Mucosa of descending colon (tissue), 3 donors: Measurements from ENCODE around the gene NKX3-2. TPM values are rescaled to one million over a fixed set of nuclear protein-coding genes. Genes with fewer than 3 reads are reported as not detected.

Experiments used
- ATAC-seq: fragments of 200-7000 bp; cut with Tn5 transposase; one replicate; pipeline ENCODE4 v1.9.1; 2020; ENCODE audit warnings: mild to moderate bottlenecking, moderate library complexity
- DNase-seq, 3 donors: peaks; one replicate each; pipeline ENCODE4 v3.0.0-alpha.2; 2020
- H3K36me3 ChIP-seq: fragments of 200-600 bp; one replicate; pipeline ENCODE4 v1.8.0; 2021; ENCODE audit warnings: low read depth, mild to moderate bottlenecking
- H3K4me1 ChIP-seq: fragments of 200-600 bp; one replicate; pipeline ENCODE4 v1.8.0; 2021; ENCODE audit warnings: low read depth, mild to moderate bottlenecking
- H3K4me3 ChIP-seq: fragments of 200-600 bp; one replicate; pipeline ENCODE4 v1.8.0; 2021; ENCODE audit warnings: mild to moderate bottlenecking
- H3K9me3 ChIP-seq: fragments of 200-600 bp; one replicate; pipeline ENCODE4 v1.8.0; 2021; ENCODE audit warnings: mild to moderate bottlenecking
- intact Hi-C, 2 donors: fragments of 100-400 bp; cut with DNase I in 1 of 2; cut with micrococcal nuclease in 1 of 2; formaldehyde crosslinking; loops; one replicate each; pipeline versions ENCODE4 v1.11.0 to v1.11.1; 2022; cut with DNase I, micrococcal nuclease
- total RNA-seq, 3 donors: library from RNA; stranded (reverse); fragmentation: NEBNext Ultra II Directional in 2 of 3; extraction: Animal tissue kit (Norgen Biotek cat#: 25700) in 2 of 3; gene quantifications; one replicate each; pipeline versions ENCODE4 v1.2.1 to v1.2.4, GENCODE V29; 2021 to 2023
- TF ChIP-seq, protein P1 (sequence below): fragments of 200-600 bp; IDR thresholded peaks from one replicate; pipeline ENCODE4 v1.8.0; 2022; ENCODE audit warnings: antibody characterized with exemption, mild to moderate bottlenecking
- donor health status: DM: no; HTN: no; CAD: no; lungs with moderate emphysema.
- donor health status: DM: no; HTN: no; CAD: no.
- donor health status: DM: no; HTN: yes; CAD: no.

NKX3-2 gene
- total RNA-seq, 3 donors from 2014 or later, result 0.61 to 26.3 (median 0.72) TPM

GRCh38 chr4:13496605-13497004 lies 47.7 kb downstream of the NKX3-2 start:
- H3K9me3 ChIP-seq, result no peaks in the 10 kb centered on the region
- intact Hi-C loops, result no loop called here
- no peaks in the 10 kb centered on the region for H3K4me1 ChIP-seq
- no peak overlapping the region for H3K4me3 ChIP-seq
- ATAC-seq (no peak), DNase-seq (no peak)
- no peaks in the 10 kb centered on the region for H3K36me3 ChIP-seq
- TF ChIP-seq, protein P1, sequence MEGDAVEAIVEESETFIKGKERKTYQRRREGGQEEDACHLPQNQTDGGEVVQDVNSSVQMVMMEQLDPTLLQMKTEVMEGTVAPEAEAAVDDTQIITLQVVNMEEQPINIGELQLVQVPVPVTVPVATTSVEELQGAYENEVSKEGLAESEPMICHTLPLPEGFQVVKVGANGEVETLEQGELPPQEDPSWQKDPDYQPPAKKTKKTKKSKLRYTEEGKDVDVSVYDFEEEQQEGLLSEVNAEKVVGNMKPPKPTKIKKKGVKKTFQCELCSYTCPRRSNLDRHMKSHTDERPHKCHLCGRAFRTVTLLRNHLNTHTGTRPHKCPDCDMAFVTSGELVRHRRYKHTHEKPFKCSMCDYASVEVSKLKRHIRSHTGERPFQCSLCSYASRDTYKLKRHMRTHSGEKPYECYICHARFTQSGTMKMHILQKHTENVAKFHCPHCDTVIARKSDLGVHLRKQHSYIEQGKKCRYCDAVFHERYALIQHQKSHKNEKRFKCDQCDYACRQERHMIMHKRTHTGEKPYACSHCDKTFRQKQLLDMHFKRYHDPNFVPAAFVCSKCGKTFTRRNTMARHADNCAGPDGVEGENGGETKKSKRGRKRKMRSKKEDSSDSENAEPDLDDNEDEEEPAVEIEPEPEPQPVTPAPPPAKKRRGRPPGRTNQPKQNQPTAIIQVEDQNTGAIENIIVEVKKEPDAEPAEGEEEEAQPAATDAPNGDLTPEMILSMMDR, result no peak

DNA sequence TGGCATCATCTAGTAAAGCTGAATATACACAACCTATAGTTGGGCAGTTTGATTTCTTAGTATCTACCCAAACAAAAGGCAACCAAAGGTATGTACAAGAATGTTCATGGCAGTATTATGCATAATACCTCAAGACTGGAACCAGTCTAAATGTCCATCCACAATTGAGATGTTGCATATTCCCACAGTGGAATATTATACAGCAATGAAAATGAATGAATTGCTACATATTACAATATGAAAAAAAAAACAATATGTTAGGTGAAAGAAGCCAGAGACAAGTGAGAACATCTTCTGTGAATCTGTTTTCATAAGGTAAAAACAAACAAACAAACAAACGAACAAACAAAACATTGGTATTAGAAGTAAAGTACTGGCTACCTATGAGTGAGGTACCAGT lies 48.6 kb downstream of the NKX3-2 start:
- no peaks in the 10 kb centered on the region for H3K4me1 ChIP-seq
- intact Hi-C loops, result no loop called here
- H3K36me3 ChIP-seq, result no peaks in the 10 kb centered on the region

GRCh38 chr4:13493793-13494192 lies 50.5 kb downstream of the NKX3-2 start:
- ATAC-seq (peak; percentile 59), DNase-seq (no peak)
- Histone ChIP-seq H3K4me3 (no peak overlapping the region), H3K9me3 (no peaks in the 10 kb centered on the region), H3K36me3 (no peaks in the 10 kb centered on the region), H3K4me1 (no peaks in the 10 kb centered on the region)
- TF ChIP-seq, protein P1, result no peak
- intact Hi-C loops, result no loop called here

More for the DNA sequence above, 48.6 kb downstream of the NKX3-2 start:
- H3K9me3 ChIP-seq, result no peaks in the 10 kb centered on the region
- TF ChIP-seq, protein P1, result no peak
- no peak for DNase-seq
- no peak for ATAC-seq
- no peak overlapping the region for H3K4me3 ChIP-seq

DNA sequence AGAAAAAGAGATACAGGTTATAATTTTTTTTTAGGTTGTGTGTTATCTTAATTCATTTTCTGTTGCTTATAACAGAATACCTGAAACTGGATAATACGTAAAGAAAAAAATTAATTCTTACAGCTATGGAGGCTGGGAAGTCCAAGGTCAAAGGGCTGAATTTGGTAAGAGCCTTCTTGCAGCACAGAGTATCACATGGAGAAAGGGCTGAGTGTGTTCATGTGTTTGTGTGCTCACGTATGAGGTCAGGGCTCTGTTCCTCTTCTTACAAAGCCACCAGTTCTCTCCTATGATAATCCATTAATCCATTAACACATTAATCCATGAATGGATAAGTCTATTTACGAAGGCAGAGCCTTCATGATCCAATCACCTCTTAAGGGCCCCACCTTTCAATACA lies 51.6 kb downstream of the NKX3-2 start:
- no peaks in the 10 kb centered on the region for H3K9me3 ChIP-seq
- DNase-seq, result no peak
- TF ChIP-seq, protein P1, result no peak
- H3K36me3 ChIP-seq, result no peaks in the 10 kb centered on the region
- H3K4me3 ChIP-seq, result no peak overlapping the region
- H3K4me1 ChIP-seq, result no peaks in the 10 kb centered on the region
- no peak for ATAC-seq
- intact Hi-C loops, result no loop called here

Other genes with a start within 250 kb of the NKX3-2 start
- gene RAB28, start 60.2 kb downstream of the NKX3-2 start, total RNA-seq, result 10 to 100 TPM; 13.0 to 23.6 (median 14.5) TPM
- gene BOD1L1, start 83.2 kb upstream of the NKX3-2 start, total RNA-seq, result 10 to 100 TPM; 29.6 to 46.2 (median 39.3) TPM